Fibroblast of upper back skin (primary cell): ENCODE measurements around the gene QTRT2.

Experiments used
- DNase-seq: peaks from one replicate; pipeline ENCODE4 v3.0.0-alpha.2; 2013

Gene QTRT2

GRCh38 chr3:114079761-114080160 lies 23.2 kb downstream of the QTRT2 start:
- DNase-seq: no peak

- DNase-seq: no peak
Observed at GRCh38 chr3:114080201-114080600, 23.7 kb downstream of the QTRT2 start.

GRCh38 chr3:114081037-114081436 lies 24.5 kb downstream of the QTRT2 start:
- DNase-seq: peak; percentile 54

GRCh38 chr3:114083112-114083511 lies 26.6 kb downstream of the QTRT2 start:
- no peak for DNase-seq

GRCh38 chr3:114086356-114086755 lies 29.8 kb downstream of the QTRT2 start:
- no peak for DNase-seq

GRCh38 chr3:114089675-114090074 lies 33.1 kb downstream of the QTRT2 start:
- no peak for DNase-seq

GRCh38 chr3:114092151-114093015 lies 35.8 kb downstream of the QTRT2 start:
- DNase-seq: no peak

GRCh38 chr3:114093016-114093380 lies 36.5 kb downstream of the QTRT2 start:
- DNase-seq: no peak

GRCh38 chr3:114093596-114093995 lies 37.1 kb downstream of the QTRT2 start:
- DNase-seq: peak; percentile 80

GRCh38 chr3:114095796-114096195 lies 39.3 kb downstream of the QTRT2 start:
- DNase-seq: no peak

GRCh38 chr3:114101101-114101500 lies 44.6 kb downstream of the QTRT2 start:
- no peak for DNase-seq

GRCh38 chr3:114103181-114103580 lies 46.6 kb downstream of the QTRT2 start:
- DNase-seq: no peak

- no peak for DNase-seq
Observed at GRCh38 chr3:114103858-114104257, 47.3 kb downstream of the QTRT2 start.

GRCh38 chr3:114104414-114104813 lies 47.9 kb downstream of the QTRT2 start:
- DNase-seq: no peak

- DNase-seq: no peak
Observed at GRCh38 chr3:114108137-114108536, 51.6 kb downstream of the QTRT2 start.

- DNase-seq: no peak
Observed at GRCh38 chr3:114110439-114110838, 53.9 kb downstream of the QTRT2 start.

GRCh38 chr3:114111060-114111770 lies 54.7 kb downstream of the QTRT2 start:
- DNase-seq: no peak

- peak; percentile 63 for DNase-seq
Observed at GRCh38 chr3:114112696-114113095, 56.2 kb downstream of the QTRT2 start.

- peak; percentile 26 for DNase-seq
Observed at GRCh38 chr3:114114719-114115118, 58.2 kb downstream of the QTRT2 start.

- peak; percentile 83 for DNase-seq
Observed at GRCh38 chr3:114115143-114115542, 58.6 kb downstream of the QTRT2 start.

GRCh38 chr3:114119776-114120175 lies 63.2 kb downstream of the QTRT2 start:
- DNase-seq: peak; percentile 32

- no peak for DNase-seq
Observed at GRCh38 chr3:114120211-114120610, 63.7 kb downstream of the QTRT2 start.

GRCh38 chr3:114122027-114122709 lies 65.6 kb downstream of the QTRT2 start:
- peak; percentile 35 for DNase-seq

- no peak for DNase-seq
Observed at GRCh38 chr3:114126461-114126860, 69.9 kb downstream of the QTRT2 start.
